GM21367 (cell line): ENCODE data around the gene ZNF76.
A peak's percentile ranks its signal among the peaks of the same experiment; 100 is the strongest.

Experiments used
- ATAC-seq: cut with Tn5 transposase; IDR thresholded peaks from one replicate; pipeline ENCODE4 v1.9.1; 2021; ENCODE audit not compliant: unreplicated experiment

The ZNF76 gene

GRCh38 chr6:35236223-35236622 lies 23.3 kb upstream of the ZNF76 start:
- ATAC-seq = no peak

DNA sequence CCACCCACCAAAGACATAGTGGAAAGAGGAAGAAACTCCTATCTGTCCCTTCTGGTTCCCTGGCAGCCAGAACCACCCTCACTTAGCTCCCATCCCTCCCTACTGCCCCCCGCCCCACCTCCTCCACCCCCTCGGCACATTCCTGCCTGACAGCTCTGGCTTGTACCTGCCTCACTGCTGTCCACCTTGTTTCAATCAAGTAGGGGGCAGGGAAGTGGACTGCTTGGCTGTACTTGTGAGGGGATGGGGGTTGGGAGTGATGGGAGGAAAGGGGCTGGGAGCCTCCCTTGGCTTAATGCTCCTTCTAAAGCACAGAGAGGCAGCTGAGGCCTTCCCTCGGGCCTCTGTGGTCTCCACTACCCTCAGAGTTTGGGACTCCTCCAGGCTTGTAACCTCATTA lies 22.1 kb upstream of the ZNF76 start:
- no peak for ATAC-seq

DNA sequence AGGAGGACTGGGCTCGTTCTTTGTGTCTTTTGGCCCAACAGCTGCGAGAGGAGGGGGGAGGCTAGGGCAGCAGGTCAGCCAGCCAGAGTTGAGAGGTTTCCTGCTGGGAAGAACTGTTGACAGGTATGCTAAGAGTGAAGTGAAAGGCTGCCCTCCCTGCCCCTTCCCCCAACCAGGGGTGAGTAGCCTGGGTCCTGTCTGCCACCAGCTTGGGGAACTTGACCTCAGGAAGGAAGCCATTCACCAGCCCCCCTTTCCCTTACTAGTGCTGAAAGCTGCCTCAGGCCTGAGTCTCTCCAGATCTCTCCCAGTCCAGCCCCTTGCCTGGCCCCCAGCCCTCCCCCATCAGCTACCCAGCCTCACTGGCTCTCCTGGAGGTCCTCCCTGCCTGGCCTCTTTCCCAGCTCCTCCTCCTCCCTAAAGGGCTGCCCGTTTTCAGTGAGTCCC lies 20.7 kb upstream of the ZNF76 start:
- no peak for ATAC-seq

DNA sequence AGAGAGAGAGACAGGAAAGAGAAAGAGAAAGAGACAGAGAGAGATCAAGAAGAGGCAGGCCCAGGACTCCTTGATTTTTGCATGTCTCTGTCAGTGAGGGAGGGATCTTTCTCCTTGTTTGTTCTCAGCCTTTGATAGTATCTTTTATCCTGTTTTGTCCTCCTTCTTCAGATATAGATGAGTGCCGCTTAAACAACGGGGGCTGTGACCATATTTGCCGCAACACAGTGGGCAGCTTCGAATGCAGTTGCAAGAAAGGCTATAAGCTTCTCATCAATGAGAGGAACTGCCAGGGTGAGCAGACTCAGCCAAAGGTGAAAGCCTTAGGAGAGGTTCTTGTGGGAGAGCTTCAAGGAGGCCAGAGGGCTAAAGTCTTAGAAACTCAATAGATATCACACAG lies 20.0 kb upstream of the ZNF76 start:
- ATAC-seq = no peak

GRCh38 chr6:35240838-35241801 lies 18.4 kb upstream of the ZNF76 start:
- ATAC-seq = no peak

DNA sequence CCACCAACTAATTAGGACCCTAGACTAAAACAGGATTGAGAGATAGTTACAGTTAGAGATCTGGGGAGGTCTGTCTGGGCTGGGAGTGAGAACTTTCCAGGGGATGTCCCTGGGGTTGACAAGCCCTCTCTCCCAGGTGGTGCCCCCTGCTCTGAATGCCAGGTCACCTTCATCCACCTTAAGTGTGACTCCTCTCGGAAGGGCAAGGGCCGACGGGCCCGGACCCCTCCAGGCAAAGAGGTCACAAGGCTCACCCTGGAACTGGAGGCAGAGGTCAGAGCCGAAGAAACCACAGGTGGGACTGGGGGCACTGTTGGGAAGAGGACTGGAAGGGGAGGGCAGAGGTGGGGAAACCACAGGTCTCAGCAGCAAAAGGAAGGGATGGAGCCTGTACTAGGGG lies 17.0 kb upstream of the ZNF76 start:
- ATAC-seq = no peak

DNA sequence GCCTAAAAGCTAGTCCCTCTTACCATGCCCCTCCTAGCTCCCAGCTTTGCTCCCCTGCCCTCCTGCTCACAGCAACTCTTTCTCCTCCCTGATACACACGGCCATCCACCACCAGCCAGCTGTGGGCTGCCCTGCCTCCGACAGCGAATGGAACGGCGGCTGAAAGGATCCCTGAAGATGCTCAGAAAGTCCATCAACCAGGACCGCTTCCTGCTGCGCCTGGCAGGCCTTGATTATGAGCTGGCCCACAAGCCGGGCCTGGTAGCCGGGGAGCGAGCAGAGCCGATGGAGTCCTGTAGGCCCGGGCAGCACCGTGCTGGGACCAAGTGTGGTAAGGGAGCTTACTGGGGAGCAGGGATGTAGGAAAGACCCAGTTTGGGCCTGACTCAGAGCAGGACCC lies 16.6 kb upstream of the ZNF76 start:
- ATAC-seq = no peak

DNA sequence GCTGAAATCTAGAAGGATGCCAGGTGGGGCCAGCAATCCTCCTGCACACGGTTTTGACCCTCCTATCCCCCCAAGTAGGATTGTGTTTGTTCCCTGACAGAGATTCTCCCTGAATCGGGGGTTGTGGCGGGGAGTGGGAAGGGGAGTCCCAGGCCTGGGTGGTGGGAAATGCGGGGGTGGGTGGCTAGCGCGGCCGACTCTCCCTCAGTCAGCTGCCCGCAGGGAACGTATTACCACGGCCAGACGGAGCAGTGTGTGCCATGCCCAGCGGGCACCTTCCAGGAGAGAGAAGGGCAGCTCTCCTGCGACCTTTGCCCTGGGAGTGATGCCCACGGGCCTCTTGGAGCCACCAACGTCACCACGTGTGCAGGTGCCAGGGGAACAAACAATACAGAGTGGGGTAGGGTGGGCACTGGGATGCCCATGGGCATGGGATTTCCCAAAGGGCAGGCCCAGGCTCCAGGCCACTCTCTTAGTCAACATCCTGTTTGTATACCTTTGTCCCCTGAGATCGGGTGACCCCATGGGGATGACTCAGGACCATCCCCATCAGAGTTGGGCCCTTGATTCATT lies 16.1 kb upstream of the ZNF76 start:
- ATAC-seq = no peak

GRCh38 chr6:35244551-35244950 lies 15.0 kb upstream of the ZNF76 start:
- ATAC-seq = no peak

- ATAC-seq = no peak
These were observed 11.8 kb upstream of the ZNF76 start for GRCh38 chr6:35247642-35248231.

- no peak for ATAC-seq
These were observed 11.2 kb upstream of the ZNF76 start for GRCh38 chr6:35248300-35248699.

GRCh38 chr6:35248965-35249364 lies 10.6 kb upstream of the ZNF76 start:
- no peak for ATAC-seq

GRCh38 chr6:35251949-35252348 lies 7.6 kb upstream of the ZNF76 start:
- no peak for ATAC-seq

- ATAC-seq = no peak
These were observed 6.3 kb upstream of the ZNF76 start for GRCh38 chr6:35253249-35253648.

DNA sequence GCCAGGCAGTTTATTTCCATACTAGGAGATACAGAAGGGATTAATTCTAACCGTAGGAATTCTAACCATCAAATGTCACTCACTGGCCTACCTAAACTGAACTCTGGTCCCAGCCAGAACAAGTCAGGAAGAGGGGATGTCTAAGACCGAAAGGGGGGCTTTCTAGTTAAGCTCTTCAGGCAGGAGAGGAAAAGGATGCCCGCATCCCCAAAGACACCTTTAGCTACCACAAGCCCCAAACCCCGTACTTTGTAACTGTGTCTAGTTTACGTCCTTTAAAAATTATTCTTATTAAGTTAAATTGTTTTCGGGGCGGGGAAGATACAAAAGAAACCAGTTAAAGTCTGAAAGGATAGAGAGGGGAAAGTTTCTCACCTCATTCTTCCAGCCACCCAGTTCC lies 1.2 kb upstream of the ZNF76 start:
- no peak for ATAC-seq

DNA sequence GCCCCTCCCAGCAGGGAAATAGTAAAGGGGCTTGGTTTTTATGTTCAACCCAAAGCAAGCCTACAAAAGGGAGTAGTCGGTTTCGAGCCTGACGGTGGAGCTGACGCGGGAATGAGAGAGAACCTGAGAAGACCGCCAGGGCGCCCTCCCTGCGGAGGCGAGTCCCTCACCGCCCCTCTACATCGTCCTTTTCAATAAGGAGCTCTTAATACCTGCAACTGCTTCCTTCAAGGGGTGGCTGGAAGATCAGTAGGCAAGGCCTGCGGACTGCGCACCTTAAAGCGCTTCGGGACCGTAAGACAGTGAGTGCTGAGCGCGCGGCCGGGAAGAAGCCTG lies 709 bp upstream of the ZNF76 start:
- ATAC-seq = peak; percentile 11

DNA sequence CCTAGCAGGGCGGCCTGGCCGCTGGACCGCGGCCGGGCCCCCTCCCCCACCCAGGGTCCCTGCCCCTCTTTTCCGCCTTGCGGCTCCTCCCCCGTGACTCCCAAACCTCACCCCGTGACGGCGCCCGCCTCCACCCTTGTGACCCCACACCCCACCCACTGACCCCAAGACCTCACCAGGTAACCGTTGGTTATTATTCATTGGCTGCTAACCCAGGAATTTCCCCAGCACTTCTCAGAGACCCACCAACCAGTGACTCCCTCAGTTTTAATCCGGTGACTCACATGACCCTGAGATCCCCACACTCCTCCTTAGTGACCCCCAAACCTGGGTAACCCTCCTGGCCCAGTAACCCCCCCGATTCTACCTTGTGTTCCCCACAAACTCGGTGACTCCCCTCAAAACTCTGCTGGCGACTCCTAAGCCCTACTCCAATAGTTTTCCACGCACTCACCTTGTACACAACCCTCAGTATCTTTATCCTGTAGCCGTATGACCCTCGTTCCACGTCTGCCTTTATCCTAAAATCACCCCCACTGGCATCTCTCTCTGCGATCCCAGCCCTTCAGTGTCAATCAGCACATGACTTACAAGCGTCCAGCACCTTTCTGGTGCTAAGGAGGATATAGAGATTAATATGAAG lies 534 bp downstream of the ZNF76 start:
- ATAC-seq = peak; percentile 23

DNA sequence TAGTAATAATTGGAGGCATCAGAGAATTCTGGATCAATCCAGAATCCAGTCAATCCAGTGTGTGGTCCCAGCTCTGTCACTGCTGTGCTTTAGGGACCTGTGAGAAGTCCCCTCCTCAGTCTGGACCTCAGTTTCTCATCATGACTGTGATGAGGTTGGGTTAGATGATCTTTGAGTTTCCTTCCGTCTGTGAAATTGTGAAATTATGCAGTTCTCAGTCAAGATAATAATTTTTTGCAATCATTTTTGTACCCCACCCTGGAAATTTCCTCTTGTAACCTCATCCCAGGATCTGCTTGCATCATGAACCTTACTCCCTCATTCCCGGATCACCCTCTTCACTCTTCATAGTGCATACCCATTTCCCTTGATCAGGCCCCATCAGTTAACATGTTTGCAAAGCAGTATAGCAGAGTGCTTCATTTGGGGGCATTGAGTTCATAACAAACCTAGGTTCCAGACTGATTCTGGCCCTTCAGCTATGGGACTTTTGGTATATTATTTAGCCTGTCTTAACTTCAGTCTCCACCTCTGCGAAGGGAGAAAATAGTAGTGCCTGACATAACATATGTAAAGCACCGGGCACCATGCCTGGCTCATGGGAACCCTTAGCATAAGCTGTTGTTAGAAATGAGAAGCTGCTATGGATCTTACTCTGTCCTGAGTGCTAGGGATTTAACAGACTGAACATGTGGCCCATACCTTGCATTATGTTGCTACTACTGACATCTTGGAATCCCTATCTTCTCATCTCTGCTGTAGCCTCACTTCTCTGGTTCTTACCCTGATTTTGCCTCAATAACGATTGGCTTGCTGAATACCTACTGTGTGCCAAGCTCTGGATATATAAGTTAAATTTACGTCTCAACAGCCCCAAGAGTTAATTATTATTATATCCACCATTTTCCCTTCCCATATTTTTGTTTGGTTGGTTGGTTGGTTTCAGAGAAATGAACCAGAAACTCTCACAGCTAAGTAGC lies 1.3 kb downstream of the ZNF76 start:
- ATAC-seq = no peak

- ATAC-seq = no peak
These were observed 3.1 kb downstream of the ZNF76 start for GRCh38 chr6:35262596-35262995.

- ATAC-seq = no peak
These were observed 5.2 kb downstream of the ZNF76 start for GRCh38 chr6:35264550-35265274.
